GM21786 (cell line): ENCODE measurements around the gene SLC6A9.
A peak's percentile ranks its signal among the peaks of the same experiment; 100 is the strongest.

Experiments
- ATAC-seq: cut with Tn5 transposase; IDR thresholded peaks from one replicate; pipeline ENCODE4 v1.9.1; 2021; ENCODE audit not compliant: unreplicated experiment

Gene SLC6A9

GRCh38 chr1:43951021-43951985 lies 80.0 kb downstream of the SLC6A9 start:
- ATAC-seq, result no peak

- no peak for ATAC-seq
These were observed 81.6 kb downstream of the SLC6A9 start for GRCh38 chr1:43949678-43950077.

GRCh38 chr1:43947874-43948437 lies 83.3 kb downstream of the SLC6A9 start:
- ATAC-seq, result no peak

GRCh38 chr1:43947061-43947873 lies 84.0 kb downstream of the SLC6A9 start:
- ATAC-seq, result peak; percentile 11
